Upper lobe of left lung (tissue), 6 donors: ENCODE data around the gene ACAA2. TPM values are rescaled to one million over a fixed set of nuclear protein-coding genes. Genes with fewer than 3 reads are reported as not detected.

Source experiments
- ATAC-seq, 2 donors: fragments of 200-7000 bp; cut with Tn5 transposase; one replicate each; pipeline ENCODE4 v1.9.1; 2022; ENCODE audit warnings: mild to moderate bottlenecking in 2 of 2, moderate library complexity in 2 of 2; ENCODE audit not compliant: low FRiP score in 2 of 2
- DNase-seq, 2 donors: peaks; one replicate each; pipeline ENCODE4 v3.0.0-alpha.2; 2019 to 2020
- H3K27ac ChIP-seq, 4 donors: fragments of 200-600 bp; sonication (generic); one replicate each; pipeline ENCODE4 v1.5.1; 2016 to 2019
- H3K27me3 ChIP-seq, 4 donors: fragments of 200-600 bp; sonication (generic); one replicate each; pipeline ENCODE4 v1.5.1; 2017 to 2019
- H3K36me3 ChIP-seq, 4 donors: fragments of 200-600 bp; sonication (generic); one replicate each; pipeline ENCODE4 v1.5.1; 2016 to 2019
- H3K4me1 ChIP-seq, 4 donors: fragments of 200-600 bp; sonication (generic); one replicate each; pipeline ENCODE4 v1.5.1; 2018 to 2019
- H3K4me3 ChIP-seq, 4 donors: fragments of 200-600 bp; sonication (generic); one replicate each; pipeline ENCODE4 v1.5.1; 2017 to 2019; ENCODE audit warnings: mild to moderate bottlenecking in 2 of 4, moderate library complexity in 1 of 4
- H3K9me3 ChIP-seq, 4 donors: fragments of 200-600 bp; sonication (generic); one replicate each; pipeline ENCODE4 v1.5.1; 2018 to 2019
- CTCF ChIP-seq, 6 experiments: fragments of 450-650 bp in 4 of 6; fragments of 200-600 bp in 2 of 6; sonication (generic) in 2 of 6; IDR thresholded peaks; one replicate each; pipeline ENCODE4 v1.5.1; 2016 to 2019; ENCODE audit warnings: antibody characterized with exemption in 6 of 6
- EP300 ChIP-seq, 4 donors: sonication (generic); formaldehyde crosslinking; IDR thresholded peaks; one replicate each; pipeline ENCODE4 v1.5.1; 2017; ENCODE audit warnings: antibody characterized with exemption in 4 of 4, control low read depth in 2 of 4
- POLR2A ChIP-seq, 4 donors: fragments of 450-650 bp; IDR thresholded peaks; one replicate each; pipeline ENCODE4 v1.5.1; 2016 to 2017; ENCODE audit warnings: antibody characterized with exemption in 4 of 4, mild to moderate bottlenecking in 2 of 4
- POLR2AphosphoS5 ChIP-seq, 2 donors: sonication (generic); formaldehyde crosslinking; IDR thresholded peaks; one replicate each; pipeline ENCODE4 v1.5.1; 2017; ENCODE audit warnings: antibody characterized with exemption in 2 of 2
- WGBS, 2 donors: methylation state at CpG; one replicate each; pipeline ENCODE4 v1.1.5; 2017 to 2018; 5-methylcytosine and 5-hydroxymethylcytosine counted together
- total RNA-seq, 6 donors: library from RNA; depleted of rRNA in 4 of 6; stranded (reverse); fragments of >200 nt in 4 of 6; gene quantifications; one replicate each; pipeline versions ENCODE4 v1.1.0 to v1.2.1, GENCODE V29; 2016 to 2021
- donor health status: DM: no; HTN: no; CAD: no; lungs with moderate emphysema.
- donor health status: DM: no; HTN: yes; CAD: no; lungs with severe emphysema.

Gene ACAA2
- total RNA-seq, 6 donors from 2014 or later = 23.7 to 93.9 (median 69.8) TPM

- Histone ChIP-seq H3K27ac (no peak overlapping the region), H3K36me3 (no peaks in the 10 kb centered on the region), H3K4me3 (no peak overlapping the region), H3K27me3 (no peaks in the 10 kb centered on the region), H3K9me3 (no peaks in the 10 kb centered on the region), H3K4me1 (no peaks in the 10 kb centered on the region)
- TF ChIP-seq CTCF (IDR thresholded peaks at IDR 0.05) (no peak), EP300 (IDR thresholded peaks at IDR 0.05) (no peak), POLR2A (IDR thresholded peaks at IDR 0.05) (no peak), POLR2AphosphoS5 (IDR thresholded peaks at IDR 0.05) (no peak)
- no peak for ATAC-seq
- WGBS, 2 donors = 81 to 92% methylated on average over 2 of the region's 2 CpGs
- no peak for DNase-seq
Measured at GRCh38 chr18:49763590-49763989, 49.7 kb downstream of the ACAA2 start.

GRCh38 chr18:49762191-49763077, 50.9 kb downstream of the ACAA2 start:
- TF ChIP-seq EP300 (IDR thresholded peaks at IDR 0.05) (no peak), POLR2AphosphoS5 (IDR thresholded peaks at IDR 0.05) (no peak), POLR2A (IDR thresholded peaks at IDR 0.05) (no peak), CTCF (IDR thresholded peaks at IDR 0.05) (no peak)
- H3K36me3 ChIP-seq = no peaks in the 10 kb centered on the region
- H3K4me1 ChIP-seq = no peaks in the 10 kb centered on the region
- 92% methylated on average over 21 to 35 of the region's 35 CpGs for WGBS, 2 donors
- H3K4me3 ChIP-seq = no peak overlapping the region
- H3K9me3 ChIP-seq = no peaks in the 10 kb centered on the region
- ATAC-seq (peak; percentile 5 to 9), DNase-seq (peak in 1 of 2 donors; percentile 59)
- H3K27ac ChIP-seq = no peak overlapping the region
- H3K27me3 ChIP-seq = no peaks in the 10 kb centered on the region

- Histone ChIP-seq H3K36me3 (no peaks in the 10 kb centered on the region), H3K27ac (no peak overlapping the region), H3K9me3 (no peaks in the 10 kb centered on the region), H3K4me3 (no peak overlapping the region), H3K27me3 (no peaks in the 10 kb centered on the region), H3K4me1 (no peaks in the 10 kb centered on the region)
- no peak for TF ChIP-seq POLR2A (IDR thresholded peaks at IDR 0.05)
- TF ChIP-seq EP300 (IDR thresholded peaks at IDR 0.05) = no peak
- WGBS, 2 donors = 50 to 68% methylated on average over 2 to 10 of the region's 10 CpGs
- DNase-seq = peak in 1 of 2 donors; percentile 27
- no peak for ATAC-seq
Measured at GRCh38 chr18:49761771-49762170, 51.6 kb downstream of the ACAA2 start.

- TF ChIP-seq EP300 (IDR thresholded peaks at IDR 0.05) = no peak
- TF ChIP-seq CTCF (IDR thresholded peaks at IDR 0.05) = no peak
- no peak for TF ChIP-seq POLR2AphosphoS5 (IDR thresholded peaks at IDR 0.05)
- TF ChIP-seq POLR2A (IDR thresholded peaks at IDR 0.05) = no peak
- H3K27me3 ChIP-seq = no peaks in the 10 kb centered on the region
- no peaks in the 10 kb centered on the region for H3K4me1 ChIP-seq
- no peaks in the 10 kb centered on the region for H3K36me3 ChIP-seq
- H3K4me3 ChIP-seq = no peak overlapping the region
- no peaks in the 10 kb centered on the region for H3K9me3 ChIP-seq
- WGBS, 2 donors = 88 to 91% methylated on average over 5 of the region's 5 CpGs
- DNase-seq = no peak
- ATAC-seq = no peak
- H3K27ac ChIP-seq = no peak overlapping the region
Measured at GRCh38 chr18:49758263-49758610, 55.1 kb downstream of the ACAA2 start.

- TF ChIP-seq CTCF (IDR thresholded peaks at IDR 0.05) (no peak), POLR2AphosphoS5 (IDR thresholded peaks at IDR 0.05) (no peak), EP300 (IDR thresholded peaks at IDR 0.05) (no peak), POLR2A (IDR thresholded peaks at IDR 0.05) (no peak)
- no peak for ATAC-seq
- DNase-seq = peak in 1 of 2 donors; percentile 23
- Histone ChIP-seq H3K36me3 (no peaks in the 10 kb centered on the region), H3K4me3 (no peak overlapping the region), H3K9me3 (no peaks in the 10 kb centered on the region), H3K4me1 (no peaks in the 10 kb centered on the region), H3K27me3 (no peaks in the 10 kb centered on the region), H3K27ac (no peak overlapping the region)
- 86 to 89% methylated on average over 23 of the region's 23 CpGs for WGBS, 2 donors
Measured at GRCh38 chr18:49757513-49758262, 55.6 kb downstream of the ACAA2 start.
